GM23338 (cell line): ENCODE measurements around the gene LNX1. TPM values are rescaled to one million over a fixed set of nuclear protein-coding genes. Genes with fewer than 3 reads are reported as not detected.

Source experiments
- ATAC-seq: fragments of 200-7000 bp; cut with Tn5 transposase; 3 replicates; pipeline ENCODE4 v1.9.1; 2020
- DNase-seq: peaks from one replicate; pipeline ENCODE4 v3.0.0-alpha.2; 2015; ENCODE audit warnings: low spot score
- H2AFZ ChIP-seq: fragments of 200-600 bp; sonication (generic); 2 replicates; pipeline ENCODE4 v1.8.0; 2016; ENCODE audit warnings: antibody characterized with exemption, mild to moderate bottlenecking, moderate library complexity
- H3F3A ChIP-seq: fragments of 200-600 bp; sonication (generic); replicated peaks from 2 replicates; pipeline ENCODE4 v1.8.0; 2017; ENCODE audit warnings: antibody characterized with exemption, mixed run types, low read depth
- H3K27ac ChIP-seq: fragments of 200-600 bp; sonication (generic); 2 replicates; pipeline ENCODE4 v1.6.1; 2016; ENCODE audit warnings: low read depth
- H3K27me3 ChIP-seq: fragments of 200-600 bp; sonication (generic); 2 replicates; pipeline ENCODE4 v1.8.0; 2016; ENCODE audit warnings: mild to moderate bottlenecking, mixed run types, moderate library complexity; ENCODE audit not compliant: insufficient read depth
- H3K36me3 ChIP-seq: fragments of 200-600 bp; sonication (generic); 2 replicates; pipeline ENCODE4 v1.8.0; 2016; ENCODE audit warnings: mild to moderate bottlenecking; ENCODE audit not compliant: insufficient read depth
- H3K4me1 ChIP-seq: fragments of 200-600 bp; sonication (generic); 2 replicates; pipeline ENCODE4 v1.8.0; 2016; ENCODE audit warnings: mild to moderate bottlenecking, moderate library complexity; ENCODE audit not compliant: insufficient read depth
- H3K4me2 ChIP-seq: fragments of 200-600 bp; sonication (generic); 2 replicates; pipeline ENCODE4 v1.7.1; 2017; ENCODE audit warnings: mixed run types
- H3K4me3 ChIP-seq: fragments of 200-600 bp; sonication (generic); 2 replicates; pipeline ENCODE4 v1.6.1; 2016; ENCODE audit warnings: mixed run types
- H3K79me2 ChIP-seq: fragments of 200-600 bp; sonication (generic); replicated peaks from 2 replicates; pipeline ENCODE4 v1.8.0; 2017; ENCODE audit warnings: mild to moderate bottlenecking; ENCODE audit not compliant: insufficient read depth
- H3K9me2 ChIP-seq: fragments of 200-600 bp; sonication (generic); 2 replicates; pipeline ENCODE4 v1.8.0; 2017; ENCODE audit not compliant: insufficient read depth
- H4K20me1 ChIP-seq: fragments of 200-600 bp; sonication (generic); replicated peaks from 2 replicates; pipeline ENCODE4 v1.8.0; 2017; ENCODE audit warnings: mild to moderate bottlenecking; ENCODE audit not compliant: insufficient read depth
- H3K27ac Mint-ChIP-seq: 2 replicates; pipeline ENCODE4 v1.8.0; 2020; ENCODE audit warnings: inconsistent platforms, mild to moderate bottlenecking, moderate library complexity, mixed read lengths
- H3K27me3 Mint-ChIP-seq: 3 replicates; pipeline ENCODE4 v1.8.0; 2022; ENCODE audit warnings: low read depth, mild to moderate bottlenecking, moderate library complexity, mixed read lengths, inconsistent platforms; ENCODE audit not compliant: insufficient read depth, poor library complexity
- H3K36me3 Mint-ChIP-seq: 3 replicates; pipeline ENCODE4 v1.8.0; 2021; ENCODE audit warnings: low read depth, mild to moderate bottlenecking, inconsistent platforms, moderate library complexity, mixed read lengths
- H3K4me1 Mint-ChIP-seq: 3 replicates; pipeline ENCODE4 v1.8.0; 2020; ENCODE audit warnings: mild to moderate bottlenecking, inconsistent platforms, mixed read lengths
- H3K4me3 Mint-ChIP-seq: 3 replicates; pipeline ENCODE4 v1.8.0; 2021; ENCODE audit warnings: moderate library complexity, mild to moderate bottlenecking, inconsistent platforms, mixed read lengths
- H3K9me3 Mint-ChIP-seq: 3 replicates; pipeline ENCODE4 v1.8.0; 2020; ENCODE audit warnings: moderate library complexity, mild to moderate bottlenecking, inconsistent platforms, mixed read lengths
- EZH2phosphoT487 ChIP-seq: fragments of 200-600 bp; sonication (generic); IDR thresholded peaks from one replicate; pipeline ENCODE4 v1.8.1; 2018; ENCODE audit warnings: antibody characterized with exemption; ENCODE audit not compliant: unreplicated experiment
- STAT1 ChIP-seq: IDR thresholded peaks from one replicate; pipeline ENCODE4 v1.6.1; 2016; ENCODE audit warnings: antibody characterized with exemption; ENCODE audit not compliant: unreplicated experiment
- ZNF114 ChIP-seq: fragments of 250-450 bp; sonication (Bioruptor Pico); IDR thresholded peaks from 2 replicates; pipeline ENCODE4 v1.5.0; 2020; ENCODE audit warnings: mild to moderate bottlenecking, moderate library complexity
- polyA plus RNA-seq: library from polyadenylated mRNA; unstranded; fragments of >200 nt; fragmentation: Nextera tagmentation; extraction: Ambion mirVana; gene quantifications from 2 replicates; pipeline ENCODE4 v1.2.1, GENCODE V29; 2016
- total RNA-seq: library from RNA; depleted of rRNA; stranded (reverse); fragments of >200 nt; shearing (Covaris generic); gene quantifications from 2 replicates; pipeline ENCODE4 v1.2.3, GENCODE V29; 2014
- TF ChIP-seq, protein P1 (sequence below): IDR thresholded peaks from 2 replicates; pipeline ENCODE4 v1.6.1; 2016; ENCODE audit warnings: antibody characterized with exemption
- TF ChIP-seq, protein P2 (sequence below): fragments of 250-450 bp; sonication (Bioruptor Pico); IDR thresholded peaks from 2 replicates; pipeline ENCODE4 v1.5.0; 2020; ENCODE audit warnings: mild to moderate bottlenecking, moderate library complexity
- TF ChIP-seq, protein P3 (sequence below): IDR thresholded peaks from one replicate; pipeline ENCODE4 v1.6.1; 2018; ENCODE audit warnings: antibody characterized with exemption; ENCODE audit not compliant: unreplicated experiment

Gene LNX1
- total and polyA plus RNA-seq, 2 experiments from 2014 or later = 5.4 to 6.4 TPM

- TF ChIP-seq STAT1 (no peak), ZNF114 (CRISPR knock-in tag) (no peak)
- TF ChIP-seq, protein P1, sequence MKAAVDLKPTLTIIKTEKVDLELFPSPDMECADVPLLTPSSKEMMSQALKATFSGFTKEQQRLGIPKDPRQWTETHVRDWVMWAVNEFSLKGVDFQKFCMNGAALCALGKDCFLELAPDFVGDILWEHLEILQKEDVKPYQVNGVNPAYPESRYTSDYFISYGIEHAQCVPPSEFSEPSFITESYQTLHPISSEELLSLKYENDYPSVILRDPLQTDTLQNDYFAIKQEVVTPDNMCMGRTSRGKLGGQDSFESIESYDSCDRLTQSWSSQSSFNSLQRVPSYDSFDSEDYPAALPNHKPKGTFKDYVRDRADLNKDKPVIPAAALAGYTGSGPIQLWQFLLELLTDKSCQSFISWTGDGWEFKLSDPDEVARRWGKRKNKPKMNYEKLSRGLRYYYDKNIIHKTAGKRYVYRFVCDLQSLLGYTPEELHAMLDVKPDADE = no peak
Observed at GRCh38 chr4:53537606-53538005, 53.7 kb downstream of the LNX1 start (continued).

DNA sequence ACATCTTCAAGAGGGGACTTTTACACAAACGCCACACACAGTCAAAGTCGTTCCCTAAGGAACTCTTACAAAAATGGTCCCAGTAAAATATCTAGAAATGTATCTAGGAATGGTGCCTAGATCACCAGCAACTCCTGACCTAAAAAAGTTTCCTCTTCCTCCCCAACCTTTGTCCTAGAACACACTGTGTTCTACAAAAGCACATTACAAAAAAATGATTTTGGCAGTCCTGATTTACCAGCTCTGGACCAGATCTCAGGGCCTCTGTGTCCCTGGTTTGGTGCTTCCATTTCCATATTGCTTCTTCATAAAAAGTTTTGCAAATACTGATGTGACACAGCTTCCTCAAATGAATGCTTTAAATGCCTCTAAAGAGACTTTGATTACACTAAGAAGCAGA, 55.0 kb downstream of the LNX1 start:
- H2AFZ ChIP-seq = no peak overlapping the region
- no peaks in the 10 kb centered on the region for H3F3A ChIP-seq
- no peaks in the 10 kb centered on the region for H3K36me3 ChIP-seq
- ATAC-seq = no peak
- H4K20me1 ChIP-seq = no peaks in the 10 kb centered on the region
- no peak for DNase-seq
- Mint-ChIP-seq H3K27ac (no peak overlapping the region), H3K9me3 (no peaks in the 10 kb centered on the region), H3K4me3 (no peak overlapping the region), H3K36me3 (no peaks in the 10 kb centered on the region), H3K27me3 (peaks cover 3% of the 10 kb centered on the region), H3K4me1 (peaks cover 28% of the 10 kb centered on the region)
- no peaks in the 10 kb centered on the region for H3K9me2 ChIP-seq
- no peak overlapping the region for H3K27ac ChIP-seq
- TF ChIP-seq, protein P2, sequence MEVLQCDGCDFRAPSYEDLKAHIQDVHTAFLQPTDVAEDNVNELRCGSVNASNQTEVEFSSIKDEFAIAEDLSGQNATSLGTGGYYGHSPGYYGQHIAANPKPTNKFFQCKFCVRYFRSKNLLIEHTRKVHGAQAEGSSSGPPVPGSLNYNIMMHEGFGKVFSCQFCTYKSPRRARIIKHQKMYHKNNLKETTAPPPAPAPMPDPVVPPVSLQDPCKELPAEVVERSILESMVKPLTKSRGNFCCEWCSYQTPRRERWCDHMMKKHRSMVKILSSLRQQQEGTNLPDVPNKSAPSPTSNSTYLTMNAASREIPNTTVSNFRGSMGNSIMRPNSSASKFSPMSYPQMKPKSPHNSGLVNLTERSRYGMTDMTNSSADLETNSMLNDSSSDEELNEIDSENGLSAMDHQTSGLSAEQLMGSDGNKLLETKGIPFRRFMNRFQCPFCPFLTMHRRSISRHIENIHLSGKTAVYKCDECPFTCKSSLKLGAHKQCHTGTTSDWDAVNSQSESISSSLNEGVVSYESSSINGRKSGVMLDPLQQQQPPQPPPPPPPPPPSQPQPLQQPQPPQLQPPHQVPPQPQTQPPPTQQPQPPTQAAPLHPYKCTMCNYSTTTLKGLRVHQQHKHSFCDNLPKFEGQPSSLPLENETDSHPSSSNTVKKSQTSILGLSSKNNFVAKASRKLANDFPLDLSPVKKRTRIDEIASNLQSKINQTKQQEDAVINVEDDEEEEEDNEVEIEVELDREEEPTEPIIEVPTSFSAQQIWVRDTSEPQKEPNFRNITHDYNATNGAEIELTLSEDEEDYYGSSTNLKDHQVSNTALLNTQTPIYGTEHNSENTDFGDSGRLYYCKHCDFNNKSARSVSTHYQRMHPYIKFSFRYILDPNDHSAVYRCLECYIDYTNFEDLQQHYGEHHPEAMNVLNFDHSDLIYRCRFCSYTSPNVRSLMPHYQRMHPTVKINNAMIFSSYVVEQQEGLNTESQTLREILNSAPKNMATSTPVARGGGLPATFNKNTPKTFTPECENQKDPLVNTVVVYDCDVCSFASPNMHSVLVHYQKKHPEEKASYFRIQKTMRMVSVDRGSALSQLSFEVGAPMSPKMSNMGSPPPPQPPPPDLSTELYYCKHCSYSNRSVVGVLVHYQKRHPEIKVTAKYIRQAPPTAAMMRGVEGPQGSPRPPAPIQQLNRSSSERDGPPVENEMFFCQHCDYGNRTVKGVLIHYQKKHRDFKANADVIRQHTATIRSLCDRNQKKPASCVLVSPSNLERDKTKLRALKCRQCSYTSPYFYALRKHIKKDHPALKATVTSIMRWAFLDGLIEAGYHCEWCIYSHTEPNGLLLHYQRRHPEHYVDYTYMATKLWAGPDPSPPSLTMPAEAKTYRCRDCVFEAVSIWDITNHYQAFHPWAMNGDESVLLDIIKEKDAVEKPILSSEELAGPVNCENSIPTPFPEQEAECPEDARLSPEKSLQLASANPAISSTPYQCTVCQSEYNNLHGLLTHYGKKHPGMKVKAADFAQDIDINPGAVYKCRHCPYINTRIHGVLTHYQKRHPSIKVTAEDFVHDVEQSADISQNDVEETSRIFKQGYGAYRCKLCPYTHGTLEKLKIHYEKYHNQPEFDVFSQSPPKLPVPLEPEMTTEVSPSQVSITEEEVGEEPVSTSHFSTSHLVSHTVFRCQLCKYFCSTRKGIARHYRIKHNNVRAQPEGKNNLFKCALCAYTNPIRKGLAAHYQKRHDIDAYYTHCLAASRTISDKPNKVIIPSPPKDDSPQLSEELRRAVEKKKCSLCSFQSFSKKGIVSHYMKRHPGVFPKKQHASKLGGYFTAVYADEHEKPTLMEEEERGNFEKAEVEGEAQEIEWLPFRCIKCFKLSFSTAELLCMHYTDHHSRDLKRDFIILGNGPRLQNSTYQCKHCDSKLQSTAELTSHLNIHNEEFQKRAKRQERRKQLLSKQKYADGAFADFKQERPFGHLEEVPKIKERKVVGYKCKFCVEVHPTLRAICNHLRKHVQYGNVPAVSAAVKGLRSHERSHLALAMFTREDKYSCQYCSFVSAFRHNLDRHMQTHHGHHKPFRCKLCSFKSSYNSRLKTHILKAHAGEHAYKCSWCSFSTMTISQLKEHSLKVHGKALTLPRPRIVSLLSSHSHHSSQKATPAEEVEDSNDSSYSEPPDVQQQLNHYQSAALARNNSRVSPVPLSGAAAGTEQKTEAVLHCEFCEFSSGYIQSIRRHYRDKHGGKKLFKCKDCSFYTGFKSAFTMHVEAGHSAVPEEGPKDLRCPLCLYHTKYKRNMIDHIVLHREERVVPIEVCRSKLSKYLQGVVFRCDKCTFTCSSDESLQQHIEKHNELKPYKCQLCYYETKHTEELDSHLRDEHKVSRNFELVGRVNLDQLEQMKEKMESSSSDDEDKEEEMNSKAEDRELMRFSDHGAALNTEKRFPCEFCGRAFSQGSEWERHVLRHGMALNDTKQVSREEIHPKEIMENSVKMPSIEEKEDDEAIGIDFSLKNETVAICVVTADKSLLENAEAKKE = no peak
- TF ChIP-seq, protein P3, sequence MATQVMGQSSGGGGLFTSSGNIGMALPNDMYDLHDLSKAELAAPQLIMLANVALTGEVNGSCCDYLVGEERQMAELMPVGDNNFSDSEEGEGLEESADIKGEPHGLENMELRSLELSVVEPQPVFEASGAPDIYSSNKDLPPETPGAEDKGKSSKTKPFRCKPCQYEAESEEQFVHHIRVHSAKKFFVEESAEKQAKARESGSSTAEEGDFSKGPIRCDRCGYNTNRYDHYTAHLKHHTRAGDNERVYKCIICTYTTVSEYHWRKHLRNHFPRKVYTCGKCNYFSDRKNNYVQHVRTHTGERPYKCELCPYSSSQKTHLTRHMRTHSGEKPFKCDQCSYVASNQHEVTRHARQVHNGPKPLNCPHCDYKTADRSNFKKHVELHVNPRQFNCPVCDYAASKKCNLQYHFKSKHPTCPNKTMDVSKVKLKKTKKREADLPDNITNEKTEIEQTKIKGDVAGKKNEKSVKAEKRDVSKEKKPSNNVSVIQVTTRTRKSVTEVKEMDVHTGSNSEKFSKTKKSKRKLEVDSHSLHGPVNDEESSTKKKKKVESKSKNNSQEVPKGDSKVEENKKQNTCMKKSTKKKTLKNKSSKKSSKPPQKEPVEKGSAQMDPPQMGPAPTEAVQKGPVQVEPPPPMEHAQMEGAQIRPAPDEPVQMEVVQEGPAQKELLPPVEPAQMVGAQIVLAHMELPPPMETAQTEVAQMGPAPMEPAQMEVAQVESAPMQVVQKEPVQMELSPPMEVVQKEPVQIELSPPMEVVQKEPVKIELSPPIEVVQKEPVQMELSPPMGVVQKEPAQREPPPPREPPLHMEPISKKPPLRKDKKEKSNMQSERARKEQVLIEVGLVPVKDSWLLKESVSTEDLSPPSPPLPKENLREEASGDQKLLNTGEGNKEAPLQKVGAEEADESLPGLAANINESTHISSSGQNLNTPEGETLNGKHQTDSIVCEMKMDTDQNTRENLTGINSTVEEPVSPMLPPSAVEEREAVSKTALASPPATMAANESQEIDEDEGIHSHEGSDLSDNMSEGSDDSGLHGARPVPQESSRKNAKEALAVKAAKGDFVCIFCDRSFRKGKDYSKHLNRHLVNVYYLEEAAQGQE = no peak
- no peak for TF ChIP-seq EZH2phosphoT487
- TF ChIP-seq, protein P1 = no peak
- peaks cover 13% of the 10 kb centered on the region for H3K27me3 ChIP-seq
- no peak overlapping the region for H3K4me2 ChIP-seq
- H3K4me1 ChIP-seq = peaks cover 17% of the 10 kb centered on the region; the same call in 1 of the 2 replicates
- H3K79me2 ChIP-seq = no peaks in the 10 kb centered on the region
- no peak overlapping the region for H3K4me3 ChIP-seq
